Peyer's patch (tissue), 4 donors: ENCODE measurements around the gene TMEM131.

Experiments used
- CTCF ChIP-seq, 6 experiments: fragments of 450-650 bp in 4 of 6; fragments of 200-600 bp in 2 of 6; sonication (generic) in 1 of 6; IDR thresholded peaks; one replicate each; pipeline ENCODE4 v1.5.1; 2017 to 2019; ENCODE audit warnings: antibody characterized with exemption in 6 of 6, mild to moderate bottlenecking in 3 of 6, moderate library complexity in 1 of 6
- POLR2A ChIP-seq, 2 donors: fragments of 450-650 bp; IDR thresholded peaks; one replicate each; pipeline ENCODE4 v1.5.1; 2017; ENCODE audit warnings: antibody characterized with exemption in 2 of 2, mild to moderate bottlenecking in 2 of 2, moderate library complexity in 2 of 2

GRCh38 chr2:97706708-97707345, 288.9 kb downstream of the TMEM131 start:
- TF ChIP-seq CTCF (IDR thresholded peaks at IDR 0.05) (no peak), POLR2A (IDR thresholded peaks at IDR 0.05) (no peak)
